Neural progenitor cell (in vitro differentiated cells): ENCODE results near the gene CFAP54.

Source experiments
- CTCF ChIP-seq: fragments of 200-600 bp; sonication (generic); IDR thresholded peaks from 2 replicates; pipeline ENCODE4 v1.5.1; 2017; ENCODE audit warnings: antibody characterized with exemption, mild to moderate bottlenecking
- EZH2 ChIP-seq: fragments of 200-600 bp; sonication (generic); IDR thresholded peaks from 2 replicates; pipeline ENCODE4 v1.6.1; 2017; ENCODE audit warnings: antibody characterized with exemption, mild to moderate bottlenecking, moderate library complexity

DNA sequence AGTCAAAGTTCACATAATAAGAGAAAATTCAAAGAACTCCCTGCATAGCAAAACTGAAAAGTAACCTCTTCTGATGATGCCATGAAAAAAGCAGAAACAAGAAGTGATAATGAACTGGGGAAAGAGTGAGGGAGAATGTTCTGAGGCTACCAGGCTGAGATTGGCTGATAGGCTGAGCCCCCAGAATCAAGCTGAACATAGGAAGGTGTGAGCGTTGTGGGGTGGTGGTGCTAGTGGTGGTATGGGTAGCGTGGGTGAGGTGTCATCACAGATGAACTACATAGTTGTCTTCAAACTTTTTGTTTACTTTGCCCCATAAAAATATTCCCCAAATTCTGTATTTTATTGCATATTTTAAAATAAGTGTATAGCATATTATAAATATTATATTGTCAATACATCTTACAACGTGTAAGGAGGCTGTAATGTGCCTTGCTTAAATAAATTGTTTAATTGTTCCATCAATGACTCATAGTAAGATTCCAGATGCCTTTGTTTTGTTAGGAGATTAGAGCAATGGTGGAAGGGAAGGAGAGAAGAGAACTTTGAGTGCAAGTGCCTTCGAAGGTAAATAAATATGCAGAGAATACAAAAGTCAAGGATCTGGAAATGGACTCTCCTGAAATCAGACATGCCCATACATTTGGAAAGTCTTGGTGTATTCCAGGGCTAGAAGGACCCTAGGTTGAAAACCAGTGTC lies 15.8 kb upstream of the CFAP54 start:
- TF ChIP-seq CTCF (no peak), EZH2 (no peak)
